HAP-1 (cell line): ENCODE results near the gene TMEM38A.

Experiments
- DNase-seq, 2 experiments: peaks; one replicate each; pipeline ENCODE4 v3.0.0-alpha.2; 2016 to 2020; ENCODE audit warnings: low spot score in 2 of 2
- H3K27me3 ChIP-seq: fragments of 250-450 bp; sonication (Bioruptor Pico); 2 replicates; pipeline ENCODE4 v1.5.1; 2020; ENCODE audit warnings: low read depth, mild to moderate bottlenecking, moderate library complexity
- H3K36me3 ChIP-seq: fragments of 250-450 bp; sonication (Bioruptor Pico); replicated peaks from 2 replicates; pipeline ENCODE4 v1.5.1; 2020; ENCODE audit warnings: mild to moderate bottlenecking
- H3K4me1 ChIP-seq: fragments of 250-450 bp; sonication (Bioruptor Pico); 2 replicates; pipeline ENCODE4 v1.5.1; 2020; ENCODE audit warnings: mild to moderate bottlenecking
- H3K4me3 ChIP-seq: fragments of 250-450 bp; sonication (Bioruptor Pico); 2 replicates; pipeline ENCODE4 v1.5.1; 2020; ENCODE audit warnings: mild to moderate bottlenecking, moderate library complexity
- H3K9me3 ChIP-seq: fragments of 250-450 bp; sonication (Bioruptor Pico); 2 replicates; pipeline ENCODE4 v1.5.1; 2020; ENCODE audit warnings: mild to moderate bottlenecking, moderate library complexity
- in situ Hi-C: fragments of 300-500 bp; cut with MboI; formaldehyde crosslinking; loops from 3 replicates; pipeline ENCODE4 v1.14.3; 2020; ENCODE audit warnings: low sequenced_read_pairs, inconsistent platforms, mixed read lengths

Gene TMEM38A

GRCh38 chr19:16625163-16625958 is 35.6 kb upstream of the TMEM38A start:
- Histone ChIP-seq H3K4me3 (no peak overlapping the region), H3K27me3 (no peaks in the 10 kb centered on the region), H3K9me3 (no peaks in the 10 kb centered on the region), H3K4me1 (peaks cover 5% of the 10 kb centered on the region), H3K36me3 (peaks cover 19% of the 10 kb centered on the region)
- no peak for DNase-seq
- in situ Hi-C loops, result no loop called here

- Histone ChIP-seq H3K4me1 (peaks cover 5% of the 10 kb centered on the region), H3K4me3 (peak overlapping the region; percentile 95), H3K27me3 (no peaks in the 10 kb centered on the region), H3K36me3 (peaks cover 22% of the 10 kb centered on the region), H3K9me3 (no peaks in the 10 kb centered on the region)
- no peak for DNase-seq
- in situ Hi-C loops, result no loop called here
Measured at GRCh38 chr19:16626796-16627192, 34.1 kb upstream of the TMEM38A start.

- peak overlapping the region; percentile 95 for H3K4me3 ChIP-seq
- DNase-seq, result peak in 1 of 2 experiments; percentile 26
- H3K36me3 ChIP-seq, result peaks cover 22% of the 10 kb centered on the region
- peaks cover 5% of the 10 kb centered on the region for H3K4me1 ChIP-seq
- no peaks in the 10 kb centered on the region for H3K9me3 ChIP-seq
- H3K27me3 ChIP-seq, result no peaks in the 10 kb centered on the region
- in situ Hi-C loops, result no loop called here
Measured at GRCh38 chr19:16627193-16627927, 33.6 kb upstream of the TMEM38A start.

- no peak for DNase-seq
- H3K27me3 ChIP-seq, result no peaks in the 10 kb centered on the region
- H3K4me1 ChIP-seq, result peaks cover 5% of the 10 kb centered on the region
- H3K4me3 ChIP-seq, result peak overlapping the region; percentile 95
- H3K9me3 ChIP-seq, result no peaks in the 10 kb centered on the region
- H3K36me3 ChIP-seq, result peaks cover 24% of the 10 kb centered on the region
- in situ Hi-C loops, result no loop called here
Measured at GRCh38 chr19:16627928-16628182, 33.1 kb upstream of the TMEM38A start.

- H3K4me3 ChIP-seq, result peak within 1 kb of the TSS; percentile 95
- peak; percentile 86 to 98 for DNase-seq
- in situ Hi-C loops, result no loop called here
- peaks cover 5% of the 10 kb centered on the region for H3K4me1 ChIP-seq
- peaks cover 22% of the 10 kb centered on the region for H3K36me3 ChIP-seq
- no peaks in the 10 kb centered on the region for H3K9me3 ChIP-seq
- no peaks in the 10 kb centered on the region for H3K27me3 ChIP-seq
Measured at GRCh38 chr19:16628183-16628983, 32.6 kb upstream of the TMEM38A start, which contains the start of gene MED26. TSS of gene MED26 (minus strand) at chr19:16628204. CDS start at chr19:16627943, 261 bp downstream.

- no peaks in the 10 kb centered on the region for H3K27me3 ChIP-seq
- H3K4me1 ChIP-seq, result peaks cover 5% of the 10 kb centered on the region
- DNase-seq, result peak in 1 of 2 experiments; percentile 25
- in situ Hi-C loops, result no loop called here
- no peaks in the 10 kb centered on the region for H3K9me3 ChIP-seq
- peak overlapping the region; percentile 95 for H3K4me3 ChIP-seq
- H3K36me3 ChIP-seq, result peaks cover 17% of the 10 kb centered on the region
Measured at GRCh38 chr19:16628984-16629691, 31.8 kb upstream of the TMEM38A start.

- DNase-seq, result no peak
- Histone ChIP-seq H3K27me3 (no peaks in the 10 kb centered on the region), H3K4me1 (peaks cover 1% of the 10 kb centered on the region), H3K9me3 (no peaks in the 10 kb centered on the region), H3K4me3 (no peak overlapping the region), H3K36me3 (peaks cover 7% of the 10 kb centered on the region)
- in situ Hi-C loops, result no loop called here
Measured at GRCh38 chr19:16631465-16631864, 29.5 kb upstream of the TMEM38A start.

GRCh38 chr19:16637535-16637934 is 23.4 kb upstream of the TMEM38A start:
- no peak for DNase-seq
- no peak overlapping the region for H3K4me3 ChIP-seq
- H3K36me3 ChIP-seq, result peaks cover 33% of the 10 kb centered on the region
- H3K9me3 ChIP-seq, result no peaks in the 10 kb centered on the region
- H3K4me1 ChIP-seq, result no peaks in the 10 kb centered on the region
- no peaks in the 10 kb centered on the region for H3K27me3 ChIP-seq
- in situ Hi-C loops, result no loop called here

- no peaks in the 10 kb centered on the region for H3K9me3 ChIP-seq
- in situ Hi-C loops, result no loop called here
- peaks cover 39% of the 10 kb centered on the region for H3K36me3 ChIP-seq
- DNase-seq, result no peak
- H3K27me3 ChIP-seq, result no peaks in the 10 kb centered on the region
- no peaks in the 10 kb centered on the region for H3K4me1 ChIP-seq
- H3K4me3 ChIP-seq, result no peak overlapping the region
Measured at GRCh38 chr19:16638666-16639065, 22.3 kb upstream of the TMEM38A start.

- Histone ChIP-seq H3K36me3 (peaks cover 57% of the 10 kb centered on the region), H3K4me3 (no peak overlapping the region), H3K4me1 (no peaks in the 10 kb centered on the region), H3K9me3 (no peaks in the 10 kb centered on the region), H3K27me3 (no peaks in the 10 kb centered on the region)
- in situ Hi-C loops, result no loop called here
- DNase-seq, result no peak
Measured at GRCh38 chr19:16640951-16641350, 20.0 kb upstream of the TMEM38A start.

- in situ Hi-C loops, result no loop called here
- Histone ChIP-seq H3K9me3 (no peaks in the 10 kb centered on the region), H3K4me3 (no peak overlapping the region), H3K27me3 (no peaks in the 10 kb centered on the region), H3K4me1 (no peaks in the 10 kb centered on the region), H3K36me3 (peaks cover 65% of the 10 kb centered on the region)
- DNase-seq, result no peak
Measured at GRCh38 chr19:16641695-16642094, 19.2 kb upstream of the TMEM38A start.

GRCh38 chr19:16645140-16645539 is 15.8 kb upstream of the TMEM38A start:
- Histone ChIP-seq H3K27me3 (no peaks in the 10 kb centered on the region), H3K9me3 (no peaks in the 10 kb centered on the region), H3K4me1 (no peaks in the 10 kb centered on the region), H3K36me3 (peaks cover 63% of the 10 kb centered on the region), H3K4me3 (no peak overlapping the region)
- in situ Hi-C loops, result no loop called here
- no peak for DNase-seq

GRCh38 chr19:16649734-16650133 is 11.2 kb upstream of the TMEM38A start:
- H3K27me3 ChIP-seq, result no peaks in the 10 kb centered on the region
- no peaks in the 10 kb centered on the region for H3K9me3 ChIP-seq
- in situ Hi-C loops, result no loop called here
- no peaks in the 10 kb centered on the region for H3K4me1 ChIP-seq
- H3K4me3 ChIP-seq, result no peak overlapping the region
- no peak for DNase-seq
- H3K36me3 ChIP-seq, result peaks cover 61% of the 10 kb centered on the region
